Mesothelial cell of epicardium (in vitro differentiated cells): ENCODE results near the gene IRAK1BP1. TPM values are rescaled to one million over a fixed set of nuclear protein-coding genes. Genes with fewer than 3 reads are reported as not detected.
"Not testable (repeated sequence)": the region's sequence is repeated elsewhere in the genome, so short reads cannot be mapped to it uniquely, and the experiment has no call there.

ENCODE experiments used
- DNase-seq, 2 experiments: peaks; one replicate each; pipeline ENCODE4 v3.0.0; 2021; ENCODE audit warnings: low spot score in 2 of 2; ENCODE audit not compliant: unreplicated experiment in 2 of 2
- H3K27ac Mint-ChIP-seq: 2 replicates; pipeline ENCODE4 v1.8.0; 2021; ENCODE audit warnings: mixed read lengths
- H3K27me3 Mint-ChIP-seq: 2 replicates; pipeline ENCODE4 v1.8.0; 2021; ENCODE audit warnings: low read depth, mixed read lengths
- H3K36me3 Mint-ChIP-seq: 2 replicates; pipeline ENCODE4 v1.8.0; 2021; ENCODE audit warnings: mixed read lengths
- H3K4me1 Mint-ChIP-seq: 2 replicates; pipeline ENCODE4 v1.8.0; 2021; ENCODE audit warnings: mixed read lengths
- H3K4me3 Mint-ChIP-seq: 2 replicates; pipeline ENCODE4 v1.8.0; 2021; ENCODE audit warnings: mild to moderate bottlenecking, moderate library complexity, mixed read lengths
- H3K9me3 Mint-ChIP-seq: 2 replicates; pipeline ENCODE4 v1.8.0; 2021; ENCODE audit warnings: mixed read lengths
- total RNA-seq: library from RNA; stranded (reverse); gene quantifications from 3 replicates; pipeline ENCODE4 v1.2.1, GENCODE V29; 2021
- TF ChIP-seq, protein P1 (sequence below): fragments of 200-600 bp; sonication (generic); IDR thresholded peaks from one replicate; pipeline ENCODE4 v1.5.0; 2021; ENCODE audit warnings: antibody characterized with exemption; ENCODE audit not compliant: unreplicated experiment

The IRAK1BP1 gene
- total RNA-seq, 1 donor from 2014 or later: 7.8 TPM

DNA sequence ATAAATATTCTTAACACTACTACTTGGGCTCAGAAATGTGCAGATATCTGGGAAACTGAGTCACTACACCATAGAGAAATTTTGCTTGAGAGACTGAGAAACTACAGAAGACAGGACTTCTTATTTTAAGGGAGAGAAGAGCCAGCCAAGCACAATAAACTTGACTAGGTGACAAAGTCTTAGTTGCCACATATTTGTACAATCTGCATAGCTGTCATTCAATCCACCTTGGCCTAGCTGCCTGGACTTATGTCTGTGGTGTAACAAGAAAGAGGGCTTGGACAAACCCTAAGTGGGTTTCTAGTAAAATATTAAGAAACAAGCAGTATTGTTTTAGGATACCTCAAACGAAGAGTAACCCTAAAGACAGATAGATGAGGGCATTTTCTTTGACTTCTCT lies 21.8 kb upstream of the IRAK1BP1 start:
- peaks cover 2% of the 10 kb centered on the region for H3K4me1 Mint-ChIP-seq
- H3K27ac Mint-ChIP-seq: no peak overlapping the region
- H3K36me3 Mint-ChIP-seq: peaks cover 2% of the 10 kb centered on the region
- H3K4me3 Mint-ChIP-seq: no peak overlapping the region
- no peaks in the 10 kb centered on the region for H3K27me3 Mint-ChIP-seq
- H3K9me3 Mint-ChIP-seq: peaks cover 7% of the 10 kb centered on the region
- TF ChIP-seq, protein P1, sequence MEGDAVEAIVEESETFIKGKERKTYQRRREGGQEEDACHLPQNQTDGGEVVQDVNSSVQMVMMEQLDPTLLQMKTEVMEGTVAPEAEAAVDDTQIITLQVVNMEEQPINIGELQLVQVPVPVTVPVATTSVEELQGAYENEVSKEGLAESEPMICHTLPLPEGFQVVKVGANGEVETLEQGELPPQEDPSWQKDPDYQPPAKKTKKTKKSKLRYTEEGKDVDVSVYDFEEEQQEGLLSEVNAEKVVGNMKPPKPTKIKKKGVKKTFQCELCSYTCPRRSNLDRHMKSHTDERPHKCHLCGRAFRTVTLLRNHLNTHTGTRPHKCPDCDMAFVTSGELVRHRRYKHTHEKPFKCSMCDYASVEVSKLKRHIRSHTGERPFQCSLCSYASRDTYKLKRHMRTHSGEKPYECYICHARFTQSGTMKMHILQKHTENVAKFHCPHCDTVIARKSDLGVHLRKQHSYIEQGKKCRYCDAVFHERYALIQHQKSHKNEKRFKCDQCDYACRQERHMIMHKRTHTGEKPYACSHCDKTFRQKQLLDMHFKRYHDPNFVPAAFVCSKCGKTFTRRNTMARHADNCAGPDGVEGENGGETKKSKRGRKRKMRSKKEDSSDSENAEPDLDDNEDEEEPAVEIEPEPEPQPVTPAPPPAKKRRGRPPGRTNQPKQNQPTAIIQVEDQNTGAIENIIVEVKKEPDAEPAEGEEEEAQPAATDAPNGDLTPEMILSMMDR: no peak
- no peak for DNase-seq

GRCh38 chr6:78850621-78851020 lies 16.7 kb upstream of the IRAK1BP1 start:
- Mint-ChIP-seq H3K4me3 (no peak overlapping the region), H3K36me3 (peaks cover 2% of the 10 kb centered on the region), H3K9me3 (peaks cover 7% of the 10 kb centered on the region), H3K27me3 (no peaks in the 10 kb centered on the region), H3K4me1 (no peaks in the 10 kb centered on the region), H3K27ac (no peak overlapping the region)
- TF ChIP-seq, protein P1: no peak
- no peak for DNase-seq

GRCh38 chr6:78851156-78851555 lies 16.2 kb upstream of the IRAK1BP1 start:
- TF ChIP-seq, protein P1: no peak
- H3K27ac Mint-ChIP-seq: no peak overlapping the region
- H3K9me3 Mint-ChIP-seq: peaks cover 7% of the 10 kb centered on the region
- no peak overlapping the region for H3K4me3 Mint-ChIP-seq
- no peaks in the 10 kb centered on the region for H3K27me3 Mint-ChIP-seq
- H3K36me3 Mint-ChIP-seq: peaks cover 2% of the 10 kb centered on the region
- no peaks in the 10 kb centered on the region for H3K4me1 Mint-ChIP-seq
- DNase-seq: no peak

GRCh38 chr6:78854546-78854945 lies 12.8 kb upstream of the IRAK1BP1 start:
- H3K27me3 Mint-ChIP-seq: no peaks in the 10 kb centered on the region
- H3K4me1 Mint-ChIP-seq: no peaks in the 10 kb centered on the region
- DNase-seq: no peak
- peaks cover 20% of the 10 kb centered on the region for H3K9me3 Mint-ChIP-seq
- TF ChIP-seq, protein P1: no peak
- peaks cover 11% of the 10 kb centered on the region for H3K36me3 Mint-ChIP-seq
- H3K27ac Mint-ChIP-seq: no peak overlapping the region
- H3K4me3 Mint-ChIP-seq: no peak overlapping the region

DNA sequence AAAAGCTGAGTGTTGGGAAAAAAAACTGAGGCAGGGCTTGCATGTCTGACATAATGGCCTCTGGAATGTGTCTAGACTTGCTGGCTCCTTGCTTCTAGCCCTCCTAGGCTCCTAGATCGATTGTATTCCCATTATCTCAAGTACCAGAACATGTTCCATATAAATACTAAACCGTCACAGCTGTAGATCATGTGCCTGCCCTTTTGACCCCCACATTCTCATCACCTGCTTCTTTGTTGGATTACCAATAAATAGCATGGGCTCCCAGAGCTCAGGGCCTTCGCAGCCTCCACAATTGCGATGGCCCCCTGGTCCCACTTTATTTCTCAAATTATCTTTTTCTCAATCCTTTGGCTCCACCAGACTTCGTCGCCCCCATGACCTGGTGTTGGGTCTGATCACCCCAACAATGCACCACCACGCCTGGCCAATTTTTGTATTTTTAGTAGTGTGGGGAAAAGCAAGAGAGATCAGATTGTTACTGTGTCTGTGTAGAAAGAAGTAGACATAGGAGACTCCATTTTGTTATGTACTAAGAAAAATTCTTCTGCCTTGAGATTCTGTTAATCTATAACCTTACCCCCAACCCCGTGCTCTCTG lies 8.9 kb upstream of the IRAK1BP1 start:
- H3K27ac Mint-ChIP-seq, H3K27me3 Mint-ChIP-seq, DNase-seq, H3K36me3 Mint-ChIP-seq, H3K4me1 Mint-ChIP-seq, H3K4me3 Mint-ChIP-seq: not testable (repeated sequence)
- H3K9me3 Mint-ChIP-seq: peaks cover 24% of the 10 kb centered on the region

DNA sequence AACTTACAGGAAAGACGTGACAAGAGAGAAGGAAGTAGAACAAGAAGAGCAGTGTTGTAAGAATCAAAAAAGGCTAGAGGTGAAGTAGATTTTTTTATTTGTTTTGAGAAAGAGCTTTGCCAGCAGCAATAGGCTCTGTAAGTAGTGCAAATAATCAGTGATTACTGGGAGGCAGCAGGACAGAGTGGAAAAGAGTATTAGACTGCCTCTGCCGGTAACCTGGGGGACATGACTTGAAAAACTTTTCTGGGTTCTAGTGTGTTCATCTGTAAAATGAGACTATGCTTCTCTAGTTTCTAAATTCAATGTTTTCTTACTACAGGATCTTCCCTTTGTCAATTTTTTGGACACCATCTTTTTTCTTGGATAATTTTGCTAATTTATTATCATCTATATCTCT lies 5.8 kb upstream of the IRAK1BP1 start:
- Mint-ChIP-seq H3K4me1 (peaks cover 4% of the 10 kb centered on the region), H3K27ac (no peak overlapping the region), H3K27me3 (no peaks in the 10 kb centered on the region), H3K9me3 (peaks cover 24% of the 10 kb centered on the region), H3K4me3 (no peak overlapping the region), H3K36me3 (peaks cover 9% of the 10 kb centered on the region)
- no peak for DNase-seq
- TF ChIP-seq, protein P1: no peak
